Stimulated activated naive CD8-positive, alpha-beta T cell treated with anti-CD3 and anti-CD28 coated beads, Interleukin-15, Interleukin-2, amounts not matched to agents 100 U/mL and 50 U/mL, for 24 hours (primary cell): Measurements from ENCODE around the gene CDH19.

Experiments used
- ATAC-seq: fragments of 150-1000 bp; cut with Tn5 transposase; one replicate; pipeline ENCODE4 v1.10.0; 2021
- DNase-seq: peaks from one replicate; pipeline ENCODE4 v3.0.0; 2021

The CDH19 gene, protein sequence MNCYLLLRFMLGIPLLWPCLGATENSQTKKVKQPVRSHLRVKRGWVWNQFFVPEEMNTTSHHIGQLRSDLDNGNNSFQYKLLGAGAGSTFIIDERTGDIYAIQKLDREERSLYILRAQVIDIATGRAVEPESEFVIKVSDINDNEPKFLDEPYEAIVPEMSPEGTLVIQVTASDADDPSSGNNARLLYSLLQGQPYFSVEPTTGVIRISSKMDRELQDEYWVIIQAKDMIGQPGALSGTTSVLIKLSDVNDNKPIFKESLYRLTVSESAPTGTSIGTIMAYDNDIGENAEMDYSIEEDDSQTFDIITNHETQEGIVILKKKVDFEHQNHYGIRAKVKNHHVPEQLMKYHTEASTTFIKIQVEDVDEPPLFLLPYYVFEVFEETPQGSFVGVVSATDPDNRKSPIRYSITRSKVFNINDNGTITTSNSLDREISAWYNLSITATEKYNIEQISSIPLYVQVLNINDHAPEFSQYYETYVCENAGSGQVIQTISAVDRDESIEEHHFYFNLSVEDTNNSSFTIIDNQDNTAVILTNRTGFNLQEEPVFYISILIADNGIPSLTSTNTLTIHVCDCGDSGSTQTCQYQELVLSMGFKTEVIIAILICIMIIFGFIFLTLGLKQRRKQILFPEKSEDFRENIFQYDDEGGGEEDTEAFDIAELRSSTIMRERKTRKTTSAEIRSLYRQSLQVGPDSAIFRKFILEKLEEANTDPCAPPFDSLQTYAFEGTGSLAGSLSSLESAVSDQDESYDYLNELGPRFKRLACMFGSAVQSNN

DNA sequence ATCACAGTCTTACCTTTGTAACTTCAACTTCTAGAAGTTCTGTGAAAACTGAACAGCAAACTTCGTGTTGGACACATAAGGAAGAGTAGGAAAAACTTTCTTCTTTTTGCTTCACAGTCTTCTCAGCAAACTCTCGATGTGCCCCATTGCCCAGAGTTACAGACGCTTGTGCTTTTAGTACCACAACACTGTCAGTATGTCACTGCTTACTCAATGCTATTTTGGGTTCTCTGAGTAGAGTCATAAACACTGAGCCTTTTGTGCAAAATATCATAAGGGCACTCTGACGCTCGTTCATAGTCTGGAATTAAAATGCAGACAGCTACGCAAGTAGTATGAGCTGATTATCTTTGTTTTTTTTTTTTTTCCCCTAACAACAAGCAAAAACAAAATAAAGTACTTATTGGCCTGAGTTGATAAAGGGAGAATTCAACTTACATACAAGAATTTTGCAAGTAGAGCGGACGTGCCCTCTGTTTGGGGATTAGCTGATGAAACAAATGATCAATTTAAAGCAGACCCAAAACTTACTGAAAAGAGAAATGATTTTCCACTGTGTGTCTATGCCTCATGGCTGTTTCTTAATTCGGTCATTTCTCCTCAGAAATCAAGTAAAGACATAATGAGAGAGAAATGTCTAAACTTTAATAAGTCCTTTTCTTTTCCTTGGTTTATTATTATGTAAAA lies at the start of gene CDH19:
CDH19 (minus strand) TSS at position 150 of the 687 bp plus-strand sequence. CDS start 31,886 bp downstream, outside the sequence.
- DNase-seq (no peak), ATAC-seq (no peak)

DNA sequence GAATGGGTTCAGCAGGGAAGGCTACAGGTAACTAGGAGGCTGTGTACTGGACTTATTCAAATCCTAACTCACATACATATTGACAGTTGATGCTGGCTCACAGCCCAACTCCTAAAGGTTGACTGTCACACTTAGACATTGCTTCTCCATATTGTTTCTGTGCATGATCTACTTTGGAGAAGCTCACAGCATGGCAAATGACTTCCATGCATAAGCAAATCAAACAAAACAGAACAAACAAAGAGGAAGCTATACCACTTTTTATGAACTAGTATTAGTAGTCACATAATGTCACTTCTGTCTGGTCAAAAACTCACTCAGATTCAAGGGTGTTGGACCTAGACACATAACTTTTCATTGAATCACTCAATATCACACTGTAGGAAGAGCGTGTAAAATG lies 43.8 kb upstream of the CDH19 start:
- ATAC-seq (no peak), DNase-seq (no peak)

DNA sequence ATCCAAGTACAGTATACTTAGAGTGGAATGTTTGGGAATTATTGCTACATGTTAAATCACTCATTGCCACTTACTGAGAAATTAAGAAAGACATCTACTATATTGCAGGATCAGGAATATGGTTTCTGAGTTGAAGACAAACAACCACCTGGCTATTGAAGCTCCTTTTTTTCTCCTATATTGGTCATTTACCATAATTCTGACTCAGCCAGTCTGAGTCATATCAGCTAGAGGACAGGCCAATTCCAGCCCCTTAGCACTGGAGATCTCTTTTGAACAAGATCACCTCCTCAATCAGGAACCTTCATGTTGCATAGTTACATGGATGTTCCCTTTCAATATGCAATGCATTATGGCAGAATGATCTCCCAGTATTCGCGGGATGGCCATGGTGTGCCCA lies 42.7 kb upstream of the CDH19 start:
- ATAC-seq (no peak), DNase-seq (no peak)

DNA sequence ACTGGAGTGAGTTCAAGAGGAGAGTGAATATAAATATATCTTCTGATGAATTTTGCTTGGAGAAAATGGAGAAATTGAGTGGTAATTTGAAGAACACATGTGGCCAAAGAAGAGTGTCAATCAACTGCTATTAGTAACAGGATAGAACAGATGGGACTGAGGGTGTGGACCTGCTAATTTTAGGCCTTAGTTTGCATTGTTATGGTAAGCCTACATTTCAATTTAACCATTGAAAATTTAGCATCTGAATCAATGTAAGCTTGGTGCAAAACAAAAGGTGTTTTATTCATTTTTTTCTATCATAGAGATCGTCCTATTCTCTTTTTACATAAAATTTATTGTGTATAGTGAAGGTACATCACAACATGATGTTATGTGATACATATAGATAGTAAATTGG lies 42.1 kb upstream of the CDH19 start:
- no peak for DNase-seq
- no peak for ATAC-seq

DNA sequence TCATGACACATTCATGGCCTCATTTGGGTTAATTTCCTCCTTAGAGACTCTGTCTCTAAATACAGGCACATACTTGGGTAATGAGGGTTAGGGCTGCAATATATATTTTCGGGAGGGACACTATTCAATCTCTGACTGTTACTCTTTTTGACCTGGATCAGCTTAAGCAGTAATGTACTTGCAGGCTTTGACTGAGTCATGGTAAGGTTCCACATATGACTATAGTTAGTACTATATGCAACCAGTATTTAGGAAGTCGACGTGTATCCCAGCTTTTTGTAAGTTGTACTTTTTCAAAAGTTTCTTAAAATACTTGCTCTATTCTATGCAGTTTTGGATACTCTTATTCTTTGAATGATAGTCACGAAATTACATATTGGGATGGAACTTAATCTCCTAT lies 37.2 kb upstream of the CDH19 start:
- ATAC-seq = no peak
- DNase-seq = no peak

DNA sequence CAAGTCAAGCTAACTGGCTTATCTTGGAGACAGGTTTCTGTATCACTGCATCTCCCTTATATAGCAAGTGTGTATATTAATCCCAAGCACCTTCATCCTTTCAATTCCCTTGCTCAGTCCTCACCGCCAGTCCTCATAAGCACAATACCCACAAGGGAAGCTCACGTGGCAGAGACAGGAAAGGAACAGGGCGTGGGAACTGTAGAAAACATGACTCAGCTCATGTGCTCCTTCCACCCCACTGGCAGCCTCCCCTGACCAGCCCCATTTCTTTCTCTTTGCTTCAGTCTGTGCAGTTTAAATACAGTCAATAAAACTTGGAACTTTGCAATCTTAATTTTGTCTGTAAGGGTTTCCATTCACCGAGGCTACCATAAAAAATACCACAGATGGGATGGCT lies 36.5 kb upstream of the CDH19 start:
- DNase-seq = no peak
- no peak for ATAC-seq

DNA sequence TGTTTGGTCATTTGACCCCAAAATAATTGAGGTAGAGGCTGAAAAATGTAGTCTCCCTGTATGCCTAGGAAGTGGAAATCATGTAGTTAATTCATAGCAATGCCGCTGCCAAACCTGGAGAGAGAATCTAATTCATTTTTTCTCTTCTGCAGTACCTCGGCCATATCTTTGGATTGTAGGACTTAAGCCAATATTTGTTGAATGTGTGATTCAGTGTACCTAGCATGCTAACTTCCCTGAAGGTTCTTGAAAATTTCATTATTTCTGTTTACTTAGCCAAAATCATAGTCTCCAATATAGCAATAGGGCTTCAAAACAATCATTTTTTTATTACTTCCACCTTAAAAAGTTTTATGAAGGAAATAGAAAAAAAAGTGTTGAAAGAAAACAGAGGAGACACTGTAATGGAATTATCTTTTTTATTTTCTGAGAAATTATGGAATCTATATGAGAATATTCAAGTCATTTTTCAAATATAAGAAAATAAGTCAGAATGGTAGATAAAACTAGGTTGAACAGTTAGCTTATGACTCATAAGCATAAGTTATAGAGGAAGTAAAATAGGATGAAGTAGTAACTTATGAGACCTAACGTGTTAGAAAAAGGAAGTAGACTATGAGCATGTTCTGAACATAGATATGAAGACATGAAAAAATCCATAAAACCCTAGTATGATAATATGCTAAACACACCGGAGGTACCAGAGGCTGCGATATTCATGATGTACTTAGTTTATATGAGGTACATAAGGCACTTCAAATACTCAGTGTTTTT lies 35.2 kb upstream of the CDH19 start:
- ATAC-seq (no peak), DNase-seq (no peak)

DNA sequence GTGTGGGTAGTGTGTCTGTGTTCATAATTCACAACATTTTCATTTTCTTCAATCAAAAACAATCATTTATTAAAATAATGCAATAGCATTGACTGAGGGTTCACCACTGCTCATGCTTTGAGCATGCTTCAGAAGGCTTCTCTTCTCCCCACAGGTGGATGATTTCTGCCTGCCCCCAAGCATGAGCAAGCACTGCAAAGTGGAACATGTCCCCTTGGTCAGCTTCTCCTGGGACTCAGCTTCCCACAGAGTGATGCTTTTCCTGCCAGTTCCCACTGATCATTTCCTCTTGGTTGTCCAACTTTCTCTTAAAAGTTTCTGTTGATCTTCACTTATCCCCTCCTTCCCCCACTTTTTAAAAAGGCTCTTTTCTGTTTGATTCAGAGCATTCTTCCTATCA lies 31.5 kb upstream of the CDH19 start:
- ATAC-seq (no peak), DNase-seq (no peak)

DNA sequence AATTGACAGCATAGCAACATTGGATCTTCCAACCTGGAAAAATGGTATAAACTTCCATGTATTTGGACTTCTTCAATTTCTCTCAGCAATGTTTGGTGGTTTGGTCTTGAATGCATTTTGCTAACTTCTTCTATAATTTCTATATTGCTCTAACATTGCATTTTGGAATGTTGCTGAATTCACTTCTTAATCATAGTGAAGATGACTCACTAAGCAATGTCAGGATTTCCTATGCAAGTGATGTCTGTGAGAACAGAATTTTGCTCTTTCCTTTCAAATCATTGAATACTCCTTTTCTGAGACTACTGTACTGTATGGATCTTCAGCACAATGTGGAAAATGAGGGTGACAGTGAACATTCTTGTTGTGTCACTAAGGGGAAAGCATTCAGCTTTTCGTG lies 28.9 kb upstream of the CDH19 start:
- ATAC-seq (no peak), DNase-seq (no peak)

DNA sequence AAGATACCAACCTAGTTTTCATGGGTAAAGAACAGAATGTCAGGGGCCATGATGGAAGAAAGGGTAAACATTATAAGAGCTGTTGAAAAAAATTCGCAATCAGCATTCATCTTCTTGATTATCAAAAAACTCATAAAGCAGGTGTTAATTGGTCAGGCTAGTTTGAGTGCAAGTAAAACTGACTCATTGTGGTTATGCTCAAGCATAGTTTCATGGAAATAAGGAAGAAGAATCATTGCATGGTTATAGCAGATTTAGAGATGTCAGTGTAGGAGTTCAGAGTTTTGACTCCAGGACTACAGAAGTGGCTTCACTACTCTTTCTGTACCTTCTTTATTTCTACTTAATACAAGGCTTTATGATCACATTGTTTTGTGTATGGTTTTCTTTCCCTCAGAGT lies 26.9 kb upstream of the CDH19 start:
- ATAC-seq = no peak

DNA sequence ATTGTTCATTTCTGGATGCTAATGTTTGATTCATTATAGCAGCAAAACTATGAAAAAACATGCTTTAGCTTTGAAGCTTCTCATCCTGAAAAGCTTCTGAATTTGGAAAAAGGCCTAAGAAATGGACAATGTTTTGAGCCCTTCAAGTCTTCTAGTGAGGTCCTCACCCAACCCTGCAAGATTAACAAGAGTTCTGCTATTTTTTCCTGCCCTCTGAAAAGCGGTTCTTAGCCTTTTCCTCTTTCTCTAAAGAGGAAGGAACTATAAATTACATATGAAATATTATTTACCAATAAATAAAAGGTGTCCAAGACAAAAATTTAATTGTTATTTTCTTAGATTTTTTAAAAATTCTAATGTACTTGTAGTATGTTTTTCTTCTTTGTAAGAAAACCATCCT lies 19.9 kb upstream of the CDH19 start:
- ATAC-seq = no peak
- DNase-seq = no peak

More for the DNA sequence above, 26.9 kb upstream of the CDH19 start:
- no peak for DNase-seq

DNA sequence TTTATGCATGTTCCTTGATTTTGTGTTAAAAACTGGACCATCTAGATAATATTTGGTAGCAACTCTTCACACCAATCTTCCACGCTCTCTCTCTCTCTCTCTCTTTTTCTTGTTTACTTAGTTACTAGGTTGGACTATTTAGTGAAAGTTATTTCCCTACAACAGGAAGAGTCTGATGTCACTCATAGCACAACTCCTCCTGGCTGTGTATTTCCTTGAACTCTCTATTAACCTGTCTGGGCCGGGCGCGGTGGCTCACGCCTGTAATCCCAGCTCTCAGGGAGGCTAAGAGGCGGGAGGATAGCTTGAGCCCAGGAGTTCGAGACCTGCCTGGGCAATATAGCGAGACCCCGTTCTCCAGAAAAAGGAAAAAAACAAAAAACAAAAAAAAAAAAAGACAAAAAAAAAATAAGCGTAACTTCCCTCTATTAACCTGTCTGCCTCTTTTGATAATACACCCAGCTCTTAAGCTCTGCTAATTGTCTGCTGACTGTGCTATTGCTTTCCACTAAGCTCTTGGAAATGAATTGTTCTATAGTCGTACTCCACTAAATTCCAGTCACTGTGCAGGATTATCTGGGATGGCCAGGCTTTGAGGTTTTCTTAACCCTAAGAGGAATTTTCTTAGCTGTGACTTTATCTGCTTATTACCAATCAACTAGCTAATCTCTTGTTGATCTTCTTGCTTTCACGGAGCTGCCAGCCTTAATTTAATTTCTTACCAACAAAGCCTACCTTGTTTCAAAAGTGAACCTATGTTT lies 18.1 kb upstream of the CDH19 start:
- no peak for ATAC-seq
- DNase-seq = no peak

DNA sequence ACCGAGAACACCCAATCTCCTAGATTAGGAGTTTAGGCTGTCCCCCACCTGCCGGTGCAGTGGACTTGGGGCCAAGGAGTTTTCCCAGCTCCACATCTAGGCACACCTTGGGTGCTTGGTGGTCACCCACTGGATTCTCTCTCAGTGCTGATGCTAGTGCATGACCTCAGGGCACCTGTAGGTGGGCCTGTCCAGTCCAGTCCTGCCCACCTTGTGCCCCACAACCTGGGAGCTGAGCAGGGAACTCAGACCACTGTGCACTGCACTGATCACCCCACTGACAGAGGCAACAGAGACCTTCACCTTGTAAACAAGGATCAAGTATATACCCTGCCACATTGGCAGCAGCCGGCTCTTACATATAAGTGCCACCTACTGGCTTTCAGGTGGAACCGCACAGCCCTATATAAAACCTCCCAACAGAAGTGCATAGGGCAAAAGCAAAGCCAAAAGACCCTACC lies 12.7 kb upstream of the CDH19 start:
- ATAC-seq = no peak
- DNase-seq = no peak

DNA sequence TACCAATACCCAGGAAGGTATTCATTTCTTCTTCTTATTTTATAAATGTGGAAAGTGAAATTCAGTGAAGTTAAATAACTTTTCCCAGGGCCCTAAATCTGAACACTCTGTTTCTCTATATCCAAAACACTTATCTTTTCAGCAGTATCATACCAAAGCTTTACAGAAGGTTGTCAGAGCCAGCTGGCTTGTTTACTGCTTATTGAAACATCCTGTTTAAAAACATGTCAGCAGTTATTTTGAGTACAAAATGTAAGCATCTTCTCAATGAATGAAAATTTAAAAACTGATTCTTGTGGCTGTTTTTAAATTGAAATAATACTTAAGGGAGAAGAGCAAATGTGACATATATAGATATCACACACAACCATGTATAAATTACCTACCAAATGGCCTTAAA lies 11.3 kb upstream of the CDH19 start:
- DNase-seq (no peak), ATAC-seq (no peak)

DNA sequence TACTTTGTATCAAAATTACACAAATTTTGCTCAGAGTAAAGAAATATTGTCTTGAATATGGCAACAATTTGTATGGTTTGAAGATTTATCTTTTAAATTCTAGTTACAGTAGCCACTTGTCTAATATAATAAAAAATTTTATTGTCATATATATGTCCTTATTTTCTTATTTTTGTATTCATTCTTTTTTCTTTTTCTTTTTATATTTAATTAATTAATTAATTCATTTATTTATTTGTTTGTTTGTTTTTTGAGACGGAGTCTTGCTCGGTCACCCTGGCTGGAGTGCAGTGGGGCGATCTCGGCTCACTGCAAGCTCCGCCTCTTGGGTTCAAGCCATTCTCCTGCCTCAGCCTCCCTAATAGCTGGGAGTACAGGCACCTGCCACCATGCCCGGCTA lies 3.7 kb upstream of the CDH19 start:
- no peak for ATAC-seq
- DNase-seq = no peak

DNA sequence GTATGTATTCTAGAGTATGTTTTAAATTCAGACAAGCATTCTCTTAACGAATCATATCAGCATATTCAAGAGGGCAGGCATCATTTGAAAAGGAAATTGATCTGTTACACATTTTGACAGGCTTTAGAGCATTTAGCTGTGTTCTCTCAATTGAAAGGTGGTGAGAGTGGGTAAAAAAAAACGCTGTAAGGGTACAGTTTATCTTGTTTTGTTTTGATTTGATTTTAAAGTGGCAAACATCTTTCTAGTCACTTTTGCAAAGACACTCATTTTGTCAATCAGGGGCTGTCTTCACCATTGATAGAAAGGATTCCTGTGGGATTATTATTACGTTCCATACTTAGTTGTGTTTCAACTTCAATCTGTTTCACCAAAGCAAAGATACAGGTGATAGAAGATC lies 2.2 kb downstream of the CDH19 start:
- DNase-seq = no peak
- no peak for ATAC-seq

DNA sequence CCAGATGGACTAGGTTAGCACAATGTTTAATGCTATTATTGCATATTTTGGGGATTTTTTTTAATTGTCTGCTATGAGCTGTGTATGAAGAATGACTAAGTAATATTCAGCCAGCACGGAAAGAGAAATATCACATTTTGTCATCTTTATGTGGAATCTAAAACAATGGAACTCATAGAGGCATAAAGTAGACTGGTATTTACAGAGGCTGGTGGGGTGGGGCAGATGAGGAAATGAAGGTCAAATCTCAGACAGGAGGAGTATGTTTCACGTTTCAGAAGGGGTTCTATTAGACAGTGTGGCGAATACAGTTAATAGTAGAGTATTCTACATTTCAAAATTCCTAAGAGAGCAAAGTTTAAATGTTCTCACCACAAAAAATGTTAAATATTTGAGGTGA lies 4.7 kb downstream of the CDH19 start:
- DNase-seq (no peak), ATAC-seq (no peak)

DNA sequence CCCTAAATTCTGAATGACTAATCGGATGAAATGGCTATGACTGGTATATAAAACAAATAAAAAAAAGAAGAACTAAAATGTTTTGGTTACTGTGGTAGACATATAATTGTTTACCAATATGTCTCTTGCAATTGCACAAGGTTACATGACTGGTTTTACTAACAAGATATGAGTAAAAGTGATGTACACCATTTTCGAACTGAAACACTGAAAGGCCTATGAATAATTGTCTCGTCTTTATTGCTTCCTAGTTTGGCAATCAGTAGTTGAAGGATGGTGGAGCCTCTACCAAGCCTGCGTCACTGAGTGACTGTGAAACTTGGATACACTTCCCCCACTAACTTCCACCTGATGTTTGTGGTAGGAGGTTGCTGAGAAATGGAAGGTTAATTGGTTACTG lies 16.5 kb downstream of the CDH19 start:
- no peak for DNase-seq
- ATAC-seq = no peak

DNA sequence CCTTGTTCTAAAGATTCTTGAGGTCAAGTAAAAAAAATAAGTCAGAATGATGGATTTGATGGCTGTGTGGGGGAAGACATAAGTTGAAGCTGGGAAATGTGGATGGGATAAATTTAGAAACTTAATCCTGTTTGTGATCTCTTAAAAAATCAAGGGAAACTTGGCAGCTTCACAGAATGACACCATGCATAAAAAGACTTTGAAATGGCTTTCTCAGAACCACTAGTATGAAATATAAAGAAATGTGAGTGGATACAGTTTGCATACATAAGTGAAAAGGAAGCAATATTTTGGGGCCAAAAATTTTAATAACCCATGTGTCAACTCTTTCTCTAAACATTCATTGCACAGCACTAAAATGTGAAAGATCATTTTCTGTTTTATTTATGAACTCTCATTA lies 21.7 kb downstream of the CDH19 start:
- ATAC-seq = no peak
- DNase-seq = no peak

DNA sequence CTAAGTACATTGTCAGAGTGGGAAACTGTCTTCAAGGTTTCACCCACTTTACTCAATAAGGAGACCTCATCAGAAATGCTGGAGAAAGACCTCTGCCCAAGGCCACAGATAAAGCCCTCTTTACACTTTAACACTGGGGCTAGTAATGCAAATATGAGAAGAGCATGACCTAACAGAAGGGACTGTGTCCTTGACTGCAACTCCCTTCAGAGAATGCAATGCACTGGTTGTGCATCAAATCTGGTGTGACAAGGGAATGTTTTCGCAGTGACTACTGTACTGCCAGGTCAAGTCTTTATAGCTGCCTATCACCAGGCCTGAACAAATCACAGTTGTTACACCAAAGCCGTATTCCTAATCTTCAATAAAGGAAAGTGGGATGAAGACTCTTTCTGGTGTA lies 28.6 kb downstream of the CDH19 start:
- no peak for ATAC-seq

DNA sequence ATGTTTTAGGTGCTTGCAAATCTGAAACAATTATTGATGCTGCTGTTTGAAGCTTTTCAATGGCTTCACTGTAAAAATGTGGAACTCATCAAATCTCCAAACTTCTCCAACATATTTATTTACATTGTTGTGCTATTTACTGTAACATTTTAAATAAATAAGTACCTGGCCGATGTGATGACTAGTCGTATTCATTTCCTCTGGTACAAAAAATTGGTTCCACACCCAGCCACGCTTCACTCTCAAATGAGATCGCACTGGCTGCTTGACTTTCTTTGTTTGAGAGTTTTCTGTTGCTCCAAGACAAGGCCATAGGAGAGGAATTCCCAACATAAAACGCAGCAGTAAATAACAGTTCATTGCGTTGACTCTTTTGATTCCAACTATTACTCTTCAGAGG lies 32.0 kb downstream of the CDH19 start:
- DNase-seq = no peak
- ATAC-seq = no peak

More for the DNA sequence above, 28.6 kb downstream of the CDH19 start:
- no peak for DNase-seq
